ENCODE data around the gene MRTFB. TPM values are rescaled to one million over a fixed set of nuclear protein-coding genes. Genes with fewer than 3 reads are reported as not detected.
A peak's percentile ranks its signal among the peaks of the same experiment; 100 is the strongest.

MRTFB gene
- total and polyA plus RNA-seq, 2 of the 13 experiments (the other 11 are each of a cell fraction or from before 2014, with no cell fraction given): 11.4 to 14.0 TPM

DNA sequence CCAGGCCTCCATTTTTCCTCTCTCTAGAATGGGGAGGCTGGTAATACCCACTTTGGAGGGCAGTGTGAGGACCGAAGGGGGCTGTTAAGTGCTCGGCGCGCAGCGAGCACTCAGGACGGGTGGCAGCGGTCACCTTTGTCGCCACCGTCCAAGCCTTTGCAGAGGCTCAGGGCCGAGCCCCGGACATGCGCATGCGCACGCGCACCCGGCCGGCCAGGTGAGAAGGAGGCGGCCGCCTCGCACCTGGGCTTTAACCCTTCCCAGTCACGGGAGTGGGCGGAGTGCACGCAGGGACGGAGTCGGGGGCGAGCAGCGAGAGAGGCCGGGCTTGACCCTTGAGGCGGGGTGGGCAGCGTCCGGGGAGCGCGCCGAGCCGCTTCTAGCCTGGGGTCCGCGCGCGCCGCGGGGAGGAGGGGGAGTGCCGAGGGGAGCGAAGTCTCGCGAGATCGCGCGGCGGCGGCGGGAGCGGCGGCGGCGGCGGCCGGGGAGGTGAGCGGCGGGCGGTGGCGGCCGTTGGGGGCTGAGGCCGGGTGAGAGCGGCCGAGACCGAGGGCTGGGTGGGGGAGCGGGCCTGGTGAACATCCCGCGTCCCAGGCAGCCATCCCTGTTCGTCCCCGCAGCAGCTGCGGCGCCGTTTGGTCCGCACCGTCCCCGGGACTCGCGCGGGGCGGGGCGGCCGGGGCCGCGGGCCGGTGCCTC is at the start of gene MRTFB (continued):
- TF ChIP-seq, protein P1, sequence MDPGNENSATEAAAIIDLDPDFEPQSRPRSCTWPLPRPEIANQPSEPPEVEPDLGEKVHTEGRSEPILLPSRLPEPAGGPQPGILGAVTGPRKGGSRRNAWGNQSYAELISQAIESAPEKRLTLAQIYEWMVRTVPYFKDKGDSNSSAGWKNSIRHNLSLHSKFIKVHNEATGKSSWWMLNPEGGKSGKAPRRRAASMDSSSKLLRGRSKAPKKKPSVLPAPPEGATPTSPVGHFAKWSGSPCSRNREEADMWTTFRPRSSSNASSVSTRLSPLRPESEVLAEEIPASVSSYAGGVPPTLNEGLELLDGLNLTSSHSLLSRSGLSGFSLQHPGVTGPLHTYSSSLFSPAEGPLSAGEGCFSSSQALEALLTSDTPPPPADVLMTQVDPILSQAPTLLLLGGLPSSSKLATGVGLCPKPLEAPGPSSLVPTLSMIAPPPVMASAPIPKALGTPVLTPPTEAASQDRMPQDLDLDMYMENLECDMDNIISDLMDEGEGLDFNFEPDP (CRISPR knock-in tag; conservative IDR thresholded peaks at IDR 0.05): no peak
- TF ChIP-seq RELA (CRISPR knock-in tag; IDR thresholded peaks at IDR 0.05): no peak; the same call in 1 of the 2 replicates
- no peak; the same call in none of the 2 replicates for TF ChIP-seq ARNT2 (CRISPR knock-in tag; IDR thresholded peaks at IDR 0.05; ENCODE audit: low read depth)
- peak; percentile 95 for TF ChIP-seq MYC (CRISPR knock-in tag; IDR thresholded peaks at IDR 0.05; ENCODE audit: borderline replicate concordance)
- TF ChIP-seq, protein P2, sequence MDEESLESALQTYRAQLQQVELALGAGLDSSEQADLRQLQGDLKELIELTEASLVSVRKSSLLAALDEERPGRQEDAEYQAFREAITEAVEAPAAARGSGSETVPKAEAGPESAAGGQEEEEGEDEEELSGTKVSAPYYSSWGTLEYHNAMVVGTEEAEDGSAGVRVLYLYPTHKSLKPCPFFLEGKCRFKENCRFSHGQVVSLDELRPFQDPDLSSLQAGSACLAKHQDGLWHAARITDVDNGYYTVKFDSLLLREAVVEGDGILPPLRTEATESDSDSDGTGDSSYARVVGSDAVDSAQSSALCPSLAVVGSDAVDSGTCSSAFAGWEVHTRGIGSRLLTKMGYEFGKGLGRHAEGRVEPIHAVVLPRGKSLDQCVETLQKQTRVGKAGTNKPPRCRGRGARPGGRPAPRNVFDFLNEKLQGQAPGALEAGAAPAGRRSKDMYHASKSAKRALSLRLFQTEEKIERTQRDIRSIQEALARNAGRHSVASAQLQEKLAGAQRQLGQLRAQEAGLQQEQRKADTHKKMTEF (CRISPR knock-in tag; IDR thresholded peaks at IDR 0.05): peak; percentile 76
- TF ChIP-seq, protein P3, sequence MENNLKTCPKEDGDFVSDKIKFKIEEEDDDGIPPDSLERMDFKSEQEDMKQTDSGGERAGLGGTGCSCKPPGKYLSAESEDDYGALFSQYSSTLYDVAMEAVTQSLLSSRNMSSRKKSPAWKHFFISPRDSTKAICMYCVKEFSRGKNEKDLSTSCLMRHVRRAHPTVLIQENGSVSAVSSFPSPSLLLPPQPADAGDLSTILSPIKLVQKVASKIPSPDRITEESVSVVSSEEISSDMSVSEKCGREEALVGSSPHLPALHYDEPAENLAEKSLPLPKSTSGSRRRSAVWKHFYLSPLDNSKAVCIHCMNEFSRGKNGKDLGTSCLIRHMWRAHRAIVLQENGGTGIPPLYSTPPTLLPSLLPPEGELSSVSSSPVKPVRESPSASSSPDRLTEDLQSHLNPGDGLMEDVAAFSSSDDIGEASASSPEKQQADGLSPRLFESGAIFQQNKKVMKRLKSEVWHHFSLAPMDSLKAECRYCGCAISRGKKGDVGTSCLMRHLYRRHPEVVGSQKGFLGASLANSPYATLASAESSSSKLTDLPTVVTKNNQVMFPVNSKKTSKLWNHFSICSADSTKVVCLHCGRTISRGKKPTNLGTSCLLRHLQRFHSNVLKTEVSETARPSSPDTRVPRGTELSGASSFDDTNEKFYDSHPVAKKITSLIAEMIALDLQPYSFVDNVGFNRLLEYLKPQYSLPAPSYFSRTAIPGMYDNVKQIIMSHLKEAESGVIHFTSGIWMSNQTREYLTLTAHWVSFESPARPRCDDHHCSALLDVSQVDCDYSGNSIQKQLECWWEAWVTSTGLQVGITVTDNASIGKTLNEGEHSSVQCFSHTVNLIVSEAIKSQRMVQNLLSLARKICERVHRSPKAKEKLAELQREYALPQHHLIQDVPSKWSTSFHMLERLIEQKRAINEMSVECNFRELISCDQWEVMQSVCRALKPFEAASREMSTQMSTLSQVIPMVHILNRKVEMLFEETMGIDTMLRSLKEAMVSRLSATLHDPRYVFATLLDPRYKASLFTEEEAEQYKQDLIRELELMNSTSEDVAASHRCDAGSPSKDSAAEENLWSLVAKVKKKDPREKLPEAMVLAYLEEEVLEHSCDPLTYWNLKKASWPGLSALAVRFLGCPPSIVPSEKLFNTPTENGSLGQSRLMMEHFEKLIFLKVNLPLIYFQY (CRISPR knock-in tag; IDR thresholded peaks at IDR 0.05; ENCODE audit: borderline replicate concordance): no peak; the same call in 1 of the 2 replicates
- no peak for TF ChIP-seq ADNP (CRISPR knock-in tag; IDR thresholded peaks at IDR 0.05)
- TF ChIP-seq CHD4 (IDR thresholded peaks at IDR 0.05; ENCODE audit: borderline replicate concordance, low read length): peak; percentile 84; the same call in 1 of the 2 replicates
- TF ChIP-seq, protein P4, sequence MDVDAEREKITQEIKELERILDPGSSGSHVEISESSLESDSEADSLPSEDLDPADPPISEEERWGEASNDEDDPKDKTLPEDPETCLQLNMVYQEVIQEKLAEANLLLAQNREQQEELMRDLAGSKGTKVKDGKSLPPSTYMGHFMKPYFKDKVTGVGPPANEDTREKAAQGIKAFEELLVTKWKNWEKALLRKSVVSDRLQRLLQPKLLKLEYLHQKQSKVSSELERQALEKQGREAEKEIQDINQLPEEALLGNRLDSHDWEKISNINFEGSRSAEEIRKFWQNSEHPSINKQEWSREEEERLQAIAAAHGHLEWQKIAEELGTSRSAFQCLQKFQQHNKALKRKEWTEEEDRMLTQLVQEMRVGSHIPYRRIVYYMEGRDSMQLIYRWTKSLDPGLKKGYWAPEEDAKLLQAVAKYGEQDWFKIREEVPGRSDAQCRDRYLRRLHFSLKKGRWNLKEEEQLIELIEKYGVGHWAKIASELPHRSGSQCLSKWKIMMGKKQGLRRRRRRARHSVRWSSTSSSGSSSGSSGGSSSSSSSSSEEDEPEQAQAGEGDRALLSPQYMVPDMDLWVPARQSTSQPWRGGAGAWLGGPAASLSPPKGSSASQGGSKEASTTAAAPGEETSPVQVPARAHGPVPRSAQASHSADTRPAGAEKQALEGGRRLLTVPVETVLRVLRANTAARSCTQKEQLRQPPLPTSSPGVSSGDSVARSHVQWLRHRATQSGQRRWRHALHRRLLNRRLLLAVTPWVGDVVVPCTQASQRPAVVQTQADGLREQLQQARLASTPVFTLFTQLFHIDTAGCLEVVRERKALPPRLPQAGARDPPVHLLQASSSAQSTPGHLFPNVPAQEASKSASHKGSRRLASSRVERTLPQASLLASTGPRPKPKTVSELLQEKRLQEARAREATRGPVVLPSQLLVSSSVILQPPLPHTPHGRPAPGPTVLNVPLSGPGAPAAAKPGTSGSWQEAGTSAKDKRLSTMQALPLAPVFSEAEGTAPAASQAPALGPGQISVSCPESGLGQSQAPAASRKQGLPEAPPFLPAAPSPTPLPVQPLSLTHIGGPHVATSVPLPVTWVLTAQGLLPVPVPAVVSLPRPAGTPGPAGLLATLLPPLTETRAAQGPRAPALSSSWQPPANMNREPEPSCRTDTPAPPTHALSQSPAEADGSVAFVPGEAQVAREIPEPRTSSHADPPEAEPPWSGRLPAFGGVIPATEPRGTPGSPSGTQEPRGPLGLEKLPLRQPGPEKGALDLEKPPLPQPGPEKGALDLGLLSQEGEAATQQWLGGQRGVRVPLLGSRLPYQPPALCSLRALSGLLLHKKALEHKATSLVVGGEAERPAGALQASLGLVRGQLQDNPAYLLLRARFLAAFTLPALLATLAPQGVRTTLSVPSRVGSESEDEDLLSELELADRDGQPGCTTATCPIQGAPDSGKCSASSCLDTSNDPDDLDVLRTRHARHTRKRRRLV (CRISPR knock-in tag; IDR thresholded peaks at IDR 0.05): 0 out of 2 replicates have a peak, but pooled peaks have one; percentile 89
- 0 out of 2 replicates have a peak, but pooled peaks have one; percentile 16 for TF ChIP-seq ZNF296 (CRISPR knock-in tag; conservative IDR thresholded peaks at IDR 0.05)
- TF ChIP-seq POLR2AphosphoS5 (IDR thresholded peaks at IDR 0.05; ENCODE audit: low read depth, low read length): peak; percentile 82
- TF ChIP-seq ZNF605 (CRISPR knock-in tag; IDR thresholded peaks at IDR 0.05): no peak; the same call in none of the 2 replicates
- TF ChIP-seq, protein P5, sequence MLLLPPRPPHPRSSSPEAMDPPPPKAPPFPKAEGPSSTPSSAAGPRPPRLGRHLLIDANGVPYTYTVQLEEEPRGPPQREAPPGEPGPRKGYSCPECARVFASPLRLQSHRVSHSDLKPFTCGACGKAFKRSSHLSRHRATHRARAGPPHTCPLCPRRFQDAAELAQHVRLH (CRISPR knock-in tag; IDR thresholded peaks at IDR 0.05; ENCODE audit: borderline replicate concordance, low read depth): no peak; the same call in 1 of the 2 replicates

Data from HepG2 (cell line).